Measurements from ENCODE around the gene DPP10. TPM values are rescaled to one million over a fixed set of nuclear protein-coding genes. Genes with fewer than 3 reads are reported as not detected.

Gene DPP10
- total RNA-seq, 1 experiment from 2014 or later = not detected

- TF ChIP-seq EZH2 (IDR thresholded peaks at IDR 0.05; ENCODE audit: low read length, unreplicated experiment) (no peak), CTCF (conservative IDR thresholded peaks at IDR 0.05; ENCODE audit: low read depth, low read length) (no peak), EZH2phosphoT487 (IDR thresholded peaks at IDR 0.05; ENCODE audit: borderline replicate concordance, low read length) (no peak)
- ChIA-PET POLR2A (ENCODE audit: unreplicated experiment) (no interaction called here), CTCF (no interaction called here)
- DNase-seq (no peak), ATAC-seq (no peak)
- Histone ChIP-seq H3K4me2 (ENCODE audit: low read length) (no peak overlapping the region), H3K9me3 (ENCODE audit: low read length) (no peaks in the 10 kb centered on the region), H3K79me2 (ENCODE audit: low read length) (no peaks in the 10 kb centered on the region), H3K4me3 (ENCODE audit: low read length) (no peak overlapping the region), H3K9me2 (replicated peaks; ENCODE audit: low read length) (no peaks in the 10 kb centered on the region), H3K9ac (ENCODE audit: low read length) (no peak overlapping the region), H3F3A (ENCODE audit: low read length, unreplicated experiment) (no peaks in the 10 kb centered on the region), H4K20me1 (ENCODE audit: low read length) (no peaks in the 10 kb centered on the region), H3K36me3 (ENCODE audit: low read depth, low read length) (no peaks in the 10 kb centered on the region), H3K4me1 (ENCODE audit: insufficient read depth, low read length) (no peaks in the 10 kb centered on the region), H3K27ac (ENCODE audit: low read length) (no peak overlapping the region), H2AFZ (ENCODE audit: low read length) (no peak overlapping the region), H3K27me3 (ENCODE audit: low read length) (no peaks in the 10 kb centered on the region)
- intact Hi-C loops (cut with micrococcal nuclease) = no loop called here
- BruUV-seq (replicated peaks) = no TSS peak
These were observed 675.9 kb downstream of the DPP10 start for GRCh38 chr2:115118306-115118705.

GRCh38 chr2:115119086-115119485, 676.6 kb downstream of the DPP10 start:
- Histone ChIP-seq H2AFZ (ENCODE audit: low read length) (no peak overlapping the region), H3K9ac (ENCODE audit: low read length) (no peak overlapping the region), H3F3A (ENCODE audit: low read length, unreplicated experiment) (no peaks in the 10 kb centered on the region), H3K9me2 (replicated peaks; ENCODE audit: low read length) (no peaks in the 10 kb centered on the region), H3K79me2 (ENCODE audit: low read length) (no peaks in the 10 kb centered on the region), H3K4me2 (ENCODE audit: low read length) (no peak overlapping the region), H3K9me3 (ENCODE audit: low read length) (no peaks in the 10 kb centered on the region), H3K36me3 (ENCODE audit: low read depth, low read length) (no peaks in the 10 kb centered on the region), H3K27me3 (ENCODE audit: low read length) (no peaks in the 10 kb centered on the region), H3K4me1 (ENCODE audit: insufficient read depth, low read length) (no peaks in the 10 kb centered on the region), H4K20me1 (ENCODE audit: low read length) (no peaks in the 10 kb centered on the region), H3K27ac (ENCODE audit: low read length) (no peak overlapping the region), H3K4me3 (ENCODE audit: low read length) (no peak overlapping the region)
- TF ChIP-seq CTCF (conservative IDR thresholded peaks at IDR 0.05; ENCODE audit: low read depth, low read length) (no peak), EZH2 (IDR thresholded peaks at IDR 0.05; ENCODE audit: low read length, unreplicated experiment) (no peak), EZH2phosphoT487 (IDR thresholded peaks at IDR 0.05; ENCODE audit: borderline replicate concordance, low read length) (no peak)
- CTCF ChIA-PET = no interaction called here
- BruUV-seq (replicated peaks) = no TSS peak
- POLR2A ChIA-PET (ENCODE audit: unreplicated experiment) = no interaction called here
- intact Hi-C loops (cut with micrococcal nuclease) = no loop called here
- no peak for ATAC-seq
- no peak for DNase-seq

- no peaks in the 10 kb centered on the region for H3K4me1 ChIP-seq (ENCODE audit: insufficient read depth, low read length)
- DNase-seq (no peak), ATAC-seq (no peak)
- H3K9me3 ChIP-seq (ENCODE audit: low read length) = no peaks in the 10 kb centered on the region
- no peaks in the 10 kb centered on the region for H3F3A ChIP-seq (ENCODE audit: low read length, unreplicated experiment)
- no TSS peak for BruUV-seq (replicated peaks)
- ChIA-PET CTCF (no interaction called here), POLR2A (ENCODE audit: unreplicated experiment) (no interaction called here)
- no peak overlapping the region for H3K9ac ChIP-seq (ENCODE audit: low read length)
- no peak for TF ChIP-seq EZH2phosphoT487 (IDR thresholded peaks at IDR 0.05; ENCODE audit: borderline replicate concordance, low read length)
- no peak for TF ChIP-seq CTCF (conservative IDR thresholded peaks at IDR 0.05; ENCODE audit: low read depth, low read length)
- no peak for TF ChIP-seq EZH2 (IDR thresholded peaks at IDR 0.05; ENCODE audit: low read length, unreplicated experiment)
- intact Hi-C loops (cut with micrococcal nuclease) = no loop called here
- H3K27me3 ChIP-seq (ENCODE audit: low read length) = no peaks in the 10 kb centered on the region
- no peak overlapping the region for H3K4me2 ChIP-seq (ENCODE audit: low read length)
- H2AFZ ChIP-seq (ENCODE audit: low read length) = no peak overlapping the region
- H3K36me3 ChIP-seq (ENCODE audit: low read depth, low read length) = no peaks in the 10 kb centered on the region
- H3K27ac ChIP-seq (ENCODE audit: low read length) = no peak overlapping the region
- no peaks in the 10 kb centered on the region for H3K9me2 ChIP-seq (replicated peaks; ENCODE audit: low read length)
- no peaks in the 10 kb centered on the region for H3K79me2 ChIP-seq (ENCODE audit: low read length)
- H4K20me1 ChIP-seq (ENCODE audit: low read length) = no peaks in the 10 kb centered on the region
- H3K4me3 ChIP-seq (ENCODE audit: low read length) = no peak overlapping the region
These were observed 680.3 kb downstream of the DPP10 start for GRCh38 chr2:115122701-115123100.

Measured in PC-3 (cell line).